NCI-H128 (cell line): ENCODE measurements around the gene AHSA1.
"Not testable (repeated sequence)": the region's sequence is repeated elsewhere in the genome, so short reads cannot be mapped to it uniquely, and the experiment has no call there.

Experiments
- DNase-seq: peaks from one replicate; lab custom pipeline; 2025; ENCODE audit not compliant: unreplicated experiment; lab: John Stamatoyannopoulos, UW

Gene AHSA1

DNA sequence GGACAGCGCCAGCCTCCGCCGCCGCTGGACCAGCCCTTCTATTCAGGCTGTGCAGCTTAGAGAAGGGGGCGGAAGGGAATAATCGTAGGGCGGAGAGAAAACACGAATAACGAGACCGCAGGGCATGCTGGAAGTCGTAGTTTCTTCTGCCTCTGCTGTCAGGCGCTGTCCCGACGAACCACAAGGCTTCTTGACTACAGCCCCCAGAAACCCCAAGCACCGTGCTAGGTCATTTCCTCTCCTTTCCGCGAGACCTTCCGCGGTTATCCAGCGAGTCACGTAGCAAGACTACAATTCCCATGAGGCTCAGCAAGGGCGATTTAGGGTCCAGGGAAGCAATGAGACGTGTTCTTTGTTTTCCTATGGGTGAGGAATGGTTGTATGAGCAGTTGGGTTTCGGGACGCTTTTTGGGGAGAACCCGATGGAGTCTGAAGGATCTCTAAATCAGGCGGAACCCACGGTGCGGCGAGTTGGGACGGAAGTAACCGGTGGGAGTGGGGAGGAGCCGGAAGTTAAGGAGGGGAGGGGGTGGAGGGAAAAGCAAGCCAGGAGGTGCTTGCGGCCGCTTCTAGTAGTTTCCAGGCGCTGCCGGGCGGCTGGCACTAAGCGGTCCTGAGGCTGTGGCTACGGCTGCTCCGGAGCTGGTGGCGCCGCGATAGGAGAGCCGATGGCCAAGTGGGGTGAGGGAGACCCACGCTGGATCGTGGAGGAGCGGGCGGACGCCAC is at the start of gene AHSA1, which contains the start of gene VIPAS39:
TSS of gene AHSA1 (plus strand) at position 572 of the 727 bp plus-strand sequence. CDS start at position 669, 97 bp downstream.
TSS of gene VIPAS39 (minus strand) at position 80 of the 727 bp plus-strand sequence. CDS start 3,499 bp downstream, outside the sequence.
- peak; percentile 96 for DNase-seq

DNA sequence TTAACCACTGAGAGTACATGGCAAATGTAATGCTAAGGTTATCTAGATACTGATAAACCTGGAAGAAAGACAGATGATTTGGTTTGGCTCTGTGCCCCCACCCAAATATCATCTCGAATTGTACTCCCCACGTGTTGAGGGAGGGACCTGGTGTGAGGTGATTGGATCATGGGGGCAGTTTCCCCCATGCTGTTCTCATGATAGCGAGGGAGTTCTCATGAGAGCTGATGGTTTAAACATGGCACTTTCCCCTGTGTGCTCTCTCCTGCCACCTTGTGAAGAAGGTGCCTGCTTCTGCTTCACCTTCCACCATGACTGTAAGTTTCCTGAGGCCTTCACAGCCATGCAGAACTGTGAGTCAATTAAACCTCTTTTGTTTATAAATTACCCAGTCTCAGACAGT is 48.8 kb upstream of the AHSA1 start:
- no peak for DNase-seq

DNA sequence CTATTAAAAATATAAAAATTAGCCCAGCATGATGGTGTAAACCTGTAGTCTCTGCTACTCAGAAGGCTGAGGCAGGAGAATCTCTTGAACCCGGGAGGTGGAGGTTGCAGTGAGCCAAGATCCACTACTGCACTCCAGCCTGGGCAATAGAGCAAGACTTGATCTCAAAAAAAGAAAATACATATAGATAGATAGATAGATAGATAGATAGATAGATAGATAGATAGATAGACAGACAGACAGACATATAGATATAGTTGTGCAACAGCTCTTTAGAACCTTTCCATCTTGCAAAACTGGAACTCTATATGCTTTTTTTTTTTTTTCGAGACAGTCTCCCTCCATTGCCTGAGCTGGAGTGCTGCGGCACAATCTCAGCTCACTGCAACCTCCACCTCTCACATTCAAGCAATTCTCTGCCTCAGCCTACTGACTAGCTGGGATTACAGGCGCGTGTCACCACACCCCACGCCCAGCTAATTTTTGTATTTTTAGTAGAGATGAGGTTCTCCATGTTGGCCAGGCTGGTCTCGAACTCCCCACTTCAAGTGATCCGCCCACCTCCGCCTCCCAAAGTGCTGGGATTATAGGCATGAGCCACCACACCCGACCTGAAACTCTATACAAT is 42.4 kb upstream of the AHSA1 start:
- DNase-seq = not testable (repeated sequence)

DNA sequence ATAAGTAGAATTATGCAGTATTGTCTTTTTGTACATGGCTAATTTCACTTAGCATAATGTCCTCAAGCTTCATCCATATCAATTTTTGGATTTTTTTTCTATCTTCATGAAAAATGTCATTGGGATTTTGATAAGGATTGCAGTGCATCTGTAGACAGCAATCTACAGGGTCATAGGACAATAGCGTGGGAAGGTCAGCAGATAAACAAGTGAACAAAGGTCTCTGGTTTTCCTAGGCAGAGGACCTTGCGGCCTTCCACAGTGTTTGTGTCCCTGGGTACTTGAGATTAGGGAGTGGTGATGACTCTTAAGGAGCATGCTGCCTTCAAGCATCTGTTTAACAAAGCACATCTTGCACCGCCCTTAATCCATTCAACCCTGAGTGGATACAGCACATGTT is 41.8 kb upstream of the AHSA1 start:
- DNase-seq = not testable (repeated sequence)

DNA sequence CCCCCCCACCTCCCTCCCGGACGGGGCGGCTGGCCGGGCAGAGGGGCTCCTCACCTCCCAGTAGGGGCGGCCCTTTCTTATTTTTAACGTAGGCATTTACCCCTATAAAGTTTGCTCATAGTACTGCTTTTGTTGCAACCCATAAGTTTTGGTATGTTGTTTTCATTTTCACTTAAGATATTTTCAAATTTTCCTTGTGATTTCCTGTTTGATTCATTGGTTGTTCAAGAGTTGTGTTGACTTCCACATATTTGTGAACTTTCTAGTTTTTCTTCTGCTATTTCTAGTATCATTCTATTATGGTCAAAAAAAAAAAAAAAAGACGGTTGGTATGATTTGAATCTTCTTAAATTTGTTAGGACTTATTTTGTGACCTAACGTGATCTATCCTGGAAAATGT is 41.1 kb upstream of the AHSA1 start:
- no peak for DNase-seq

DNA sequence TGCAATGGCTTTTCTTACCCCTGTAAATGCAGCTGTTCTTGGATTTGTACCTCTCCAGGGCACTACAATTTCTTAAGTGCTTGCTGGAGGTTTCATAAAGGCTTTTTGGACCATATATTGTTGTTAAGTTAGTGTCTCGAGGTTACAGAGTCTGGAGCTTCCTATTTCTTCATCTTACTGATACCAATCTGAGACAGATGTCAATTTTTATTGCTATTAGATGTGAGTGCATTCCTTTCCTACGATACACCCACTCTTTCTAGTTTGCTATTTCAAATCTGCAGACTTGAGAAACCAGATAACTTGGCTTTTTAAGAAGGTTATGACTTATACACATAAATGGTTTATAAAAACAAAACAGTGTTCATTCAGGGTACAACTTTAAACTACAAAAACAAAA is 36.7 kb upstream of the AHSA1 start:
- no peak for DNase-seq

DNA sequence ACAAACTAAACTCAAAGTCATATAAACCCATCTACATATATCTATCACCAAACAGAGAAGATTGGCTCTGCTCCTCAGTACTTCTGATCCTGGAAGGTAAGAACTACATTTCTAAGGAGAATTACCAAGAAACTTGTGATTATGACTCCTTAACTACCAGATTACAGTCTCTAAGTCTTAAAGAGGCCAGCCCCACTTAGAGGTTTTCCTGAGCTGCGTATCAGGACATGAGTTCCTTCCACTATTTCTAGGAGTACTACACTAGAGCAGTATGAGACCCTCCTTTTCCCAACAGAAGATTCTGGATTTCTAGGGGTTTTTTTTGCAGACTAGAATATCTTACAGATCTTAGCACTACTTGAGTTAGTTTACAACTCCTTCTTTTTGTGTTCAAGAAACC is 34.5 kb upstream of the AHSA1 start, which contains the start of gene NOXRED1:
TSS of gene NOXRED1 (minus strand) at position 101 of the 400 bp plus-strand sequence. CDS start 634 bp downstream, outside the sequence.
- DNase-seq = no peak

DNA sequence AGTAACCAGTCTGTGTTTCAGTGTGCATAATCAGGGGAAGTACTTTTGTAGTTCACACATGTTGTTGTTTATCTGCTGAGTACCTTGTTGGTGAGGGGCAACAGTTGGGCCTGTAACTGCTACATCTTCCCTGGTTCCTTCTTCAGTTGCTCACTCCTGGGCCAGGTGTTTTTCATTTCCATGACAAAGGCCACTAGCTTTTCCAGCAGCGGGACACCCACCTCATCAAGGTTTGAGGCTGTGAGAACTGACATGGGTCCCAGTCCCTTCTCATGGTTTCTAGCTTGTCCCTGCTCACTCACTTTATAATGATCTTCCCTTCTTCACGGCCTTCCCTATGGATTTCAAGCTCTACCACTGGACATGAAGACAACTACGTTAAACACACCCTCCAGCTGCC is 33.0 kb upstream of the AHSA1 start:
- DNase-seq = no peak

DNA sequence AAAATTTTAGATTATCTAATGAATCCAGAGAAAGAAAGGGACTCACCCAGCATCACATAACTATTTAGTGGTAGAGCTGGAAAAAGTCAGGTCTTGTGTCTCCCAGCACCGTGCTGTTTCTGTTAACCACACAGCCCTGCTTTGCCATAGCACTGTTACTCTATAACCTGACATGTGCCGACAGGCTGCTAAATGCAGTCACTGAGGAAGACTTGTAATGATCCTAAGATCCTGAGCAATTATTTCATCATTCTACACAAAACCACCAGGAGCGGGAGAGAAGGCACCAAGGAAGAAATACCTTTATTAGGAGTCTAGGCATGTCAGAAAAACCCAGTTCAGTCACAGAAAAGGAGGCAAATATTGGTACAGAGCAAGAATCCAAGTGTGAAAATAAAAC is 31.5 kb upstream of the AHSA1 start:
- no peak for DNase-seq

DNA sequence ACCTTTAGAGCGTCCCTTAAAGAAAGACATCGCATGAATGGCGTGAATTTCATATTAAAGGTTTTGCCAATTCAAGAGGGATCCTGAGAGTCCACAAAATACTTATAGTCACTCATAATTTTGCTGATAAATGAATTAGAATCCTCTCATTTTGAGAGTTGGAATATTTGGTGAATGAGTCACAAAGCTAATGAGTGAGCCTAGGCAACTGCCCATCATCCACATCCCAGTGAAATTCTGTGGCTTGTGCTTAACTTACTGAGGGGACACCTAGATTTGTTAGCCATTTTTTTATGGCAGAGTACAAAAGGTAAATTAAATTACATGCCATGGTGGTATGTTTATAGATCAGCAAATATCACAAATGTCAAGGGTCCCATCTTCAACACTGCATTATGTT is 21.9 kb upstream of the AHSA1 start:
- no peak for DNase-seq

DNA sequence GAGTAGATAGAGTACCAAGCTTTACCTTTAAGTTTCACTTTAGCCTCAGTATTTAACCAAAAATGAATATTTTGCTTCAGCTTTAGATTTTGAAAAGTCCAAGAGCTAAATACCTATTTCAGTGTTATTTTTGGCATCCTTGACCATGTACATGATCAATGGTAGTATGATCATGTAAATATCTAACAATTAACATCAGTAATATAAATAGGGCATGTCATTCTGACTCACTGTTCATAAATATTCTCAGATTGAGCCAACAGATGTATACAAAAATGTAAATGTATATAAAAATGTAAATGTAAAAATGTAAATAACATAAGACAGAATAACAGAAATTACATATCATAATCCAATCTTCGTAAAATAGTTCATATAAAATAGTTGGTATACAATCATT is 19.3 kb upstream of the AHSA1 start:
- DNase-seq = no peak

DNA sequence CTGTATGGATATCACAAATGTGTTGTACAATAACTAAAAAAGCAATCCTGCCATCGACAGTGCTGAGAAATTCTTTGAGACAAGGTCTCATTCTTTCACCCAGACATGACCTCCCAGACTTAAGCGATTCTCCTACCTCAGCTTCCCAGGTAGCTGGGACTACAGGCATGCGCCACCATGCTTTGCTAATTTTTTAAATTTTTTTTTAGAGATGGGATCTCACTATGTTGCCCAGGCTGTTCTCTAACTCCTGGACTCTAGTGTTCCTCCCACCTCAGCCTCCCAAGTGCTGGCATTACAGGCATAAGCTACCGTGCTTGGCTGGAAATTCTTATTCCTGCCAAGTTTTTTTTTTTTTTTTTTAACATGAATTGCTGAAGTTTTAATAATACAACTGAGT is 18.0 kb upstream of the AHSA1 start:
- DNase-seq = no peak

DNA sequence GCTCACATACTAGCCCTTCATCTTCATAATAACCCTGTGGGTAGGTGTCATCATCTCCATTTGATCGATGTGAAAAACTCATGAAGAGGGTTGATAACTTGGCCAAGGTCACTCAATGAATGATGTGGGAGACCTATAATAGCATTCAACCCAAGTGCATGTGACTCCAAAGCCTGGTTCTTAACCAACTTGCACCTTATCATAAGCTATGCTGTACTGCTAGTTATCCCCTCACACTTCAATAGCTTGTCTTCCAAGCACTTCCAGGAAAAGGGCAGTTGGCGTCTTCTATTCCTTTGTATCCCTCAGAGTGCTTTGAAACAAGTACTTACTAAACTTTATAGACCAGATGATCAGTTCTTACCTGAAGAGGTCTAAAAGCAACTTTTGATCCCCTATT is 15.7 kb upstream of the AHSA1 start:
- no peak for DNase-seq

DNA sequence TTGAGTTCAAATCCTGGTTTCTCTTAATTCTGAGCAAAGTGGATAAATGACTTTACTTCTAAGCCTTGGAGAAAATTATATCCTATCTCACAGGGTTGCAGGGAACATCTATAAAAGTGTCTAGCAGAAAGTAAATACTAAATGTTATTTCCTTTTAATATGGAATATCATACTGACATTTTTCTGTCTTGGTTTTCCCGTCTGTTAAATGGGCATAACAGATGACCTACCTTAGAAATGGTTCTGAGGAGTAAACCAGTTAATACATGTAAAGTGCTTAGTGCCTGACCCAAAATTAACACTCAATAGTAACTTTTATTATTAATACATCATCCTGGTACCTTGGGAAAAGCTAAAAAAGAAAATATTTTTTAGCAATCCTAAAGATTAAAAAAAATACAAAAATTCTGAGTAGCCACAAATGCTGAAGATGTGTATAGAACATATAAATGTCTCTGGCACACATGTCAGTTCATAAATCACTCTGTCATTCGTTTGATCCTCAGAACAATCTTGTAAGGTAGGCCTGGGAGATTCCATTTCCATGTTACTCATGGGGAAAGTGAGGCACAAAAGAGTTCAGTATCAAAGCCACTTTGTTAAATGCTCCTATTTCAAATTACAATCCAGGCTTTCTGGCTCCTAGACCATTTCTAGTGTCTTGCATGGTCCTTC is 1.8 kb upstream of the AHSA1 start:
- DNase-seq = no peak

DNA sequence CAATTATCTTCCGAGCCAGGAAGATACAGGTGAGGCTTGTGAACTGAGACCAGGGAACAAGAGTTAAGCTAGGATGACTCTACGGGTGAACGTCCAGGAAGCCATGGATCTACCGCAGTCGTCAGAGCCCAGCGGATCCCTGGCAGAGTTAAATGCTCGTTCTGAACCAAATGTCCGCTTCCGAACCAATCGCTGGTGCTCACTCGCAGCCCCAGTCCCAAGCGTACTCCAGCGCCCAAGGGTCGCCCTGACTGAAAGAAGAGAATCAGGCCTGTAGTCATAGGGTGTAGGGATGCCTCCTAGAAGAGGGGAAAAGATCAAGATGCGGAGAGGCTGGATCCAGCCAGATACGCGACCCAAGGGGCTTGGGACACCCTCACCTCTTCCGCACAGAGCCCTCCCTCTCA is 775 bp upstream of the AHSA1 start:
- no peak for DNase-seq

DNA sequence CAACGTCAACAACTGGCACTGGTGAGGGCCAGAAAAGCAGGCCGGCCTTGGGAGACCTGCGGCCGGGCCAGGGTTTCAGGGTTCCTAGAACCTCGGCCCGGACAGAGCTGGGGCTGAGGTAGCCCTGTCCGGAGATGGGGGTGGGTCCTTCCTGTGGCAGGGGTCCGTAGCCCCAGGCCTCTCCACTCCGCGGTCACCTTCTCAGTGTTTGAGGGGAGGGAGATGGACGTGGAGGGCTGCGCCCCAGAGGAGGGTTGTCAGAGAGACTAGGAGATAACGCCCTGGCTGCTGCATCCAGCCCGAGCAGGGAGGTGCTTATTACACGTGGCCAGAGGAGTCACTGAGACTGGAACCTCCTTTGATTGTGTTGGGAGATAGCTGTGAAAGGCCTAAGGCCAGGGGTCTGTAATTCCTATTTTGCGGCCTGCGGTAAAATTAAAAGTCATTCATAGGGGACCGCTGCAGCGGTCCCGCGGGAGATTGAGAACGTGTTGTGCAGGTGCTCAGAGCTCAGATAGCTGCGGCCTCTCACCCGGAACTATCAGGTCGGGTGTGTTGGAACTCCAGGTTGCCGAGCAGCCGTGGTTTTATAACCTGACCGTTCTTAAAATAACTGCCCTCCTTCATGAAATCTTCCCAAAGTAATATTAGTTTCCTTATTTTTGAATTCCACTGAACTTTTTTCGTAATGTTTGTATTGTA is 507 bp downstream of the AHSA1 start:
- no peak for DNase-seq

DNA sequence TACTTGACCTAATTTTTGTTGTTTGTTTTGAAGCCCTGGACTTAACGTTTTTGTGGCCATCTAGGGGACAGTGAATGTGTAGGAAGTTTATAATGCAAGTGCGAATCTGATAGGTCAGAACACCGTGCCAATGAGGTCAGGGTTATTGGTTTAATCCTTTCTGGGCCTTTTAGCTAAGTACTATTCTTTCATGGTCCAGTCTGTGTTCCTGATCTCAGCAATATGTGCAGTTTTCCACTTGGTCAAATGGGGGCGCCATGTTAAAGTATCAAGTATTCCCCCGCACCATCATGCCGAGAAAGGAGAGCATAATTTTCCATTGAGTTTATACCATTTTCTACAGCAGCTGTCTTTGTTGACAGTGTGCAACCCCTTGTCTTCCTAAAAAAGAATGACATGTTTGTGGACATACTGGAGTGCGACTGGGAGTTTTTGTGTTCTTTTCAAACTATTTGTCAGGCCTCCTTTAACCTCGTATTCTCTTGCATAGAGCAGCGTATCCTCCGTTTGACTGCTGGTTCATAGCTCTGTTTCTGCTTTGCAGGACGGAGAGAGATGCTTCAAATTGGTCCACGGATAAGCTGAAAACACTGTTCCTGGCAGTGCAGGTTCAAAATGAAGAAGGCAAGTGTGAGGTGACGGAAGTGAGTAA is 1.3 kb downstream of the AHSA1 start:
- DNase-seq = peak; percentile 28

DNA sequence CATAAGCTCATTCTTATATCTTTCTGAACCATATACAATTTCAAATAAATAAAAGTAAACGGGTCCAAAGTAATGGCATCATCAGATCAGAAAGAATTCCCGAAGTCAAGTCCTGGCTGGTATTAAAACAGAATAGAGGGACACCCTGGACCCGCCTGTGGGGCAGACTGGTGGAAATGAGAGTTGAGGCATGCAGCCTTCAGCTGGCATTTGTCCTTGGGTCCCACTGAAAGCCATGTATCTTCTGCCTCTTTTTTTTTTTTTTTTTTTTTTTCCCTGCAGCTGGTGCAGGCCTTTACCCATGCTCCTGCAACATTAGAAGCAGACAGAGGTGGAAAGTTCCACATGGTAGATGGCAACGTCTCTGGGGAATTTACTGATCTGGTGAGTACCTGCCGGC is 9.9 kb downstream of the AHSA1 start:
- DNase-seq = no peak

DNA sequence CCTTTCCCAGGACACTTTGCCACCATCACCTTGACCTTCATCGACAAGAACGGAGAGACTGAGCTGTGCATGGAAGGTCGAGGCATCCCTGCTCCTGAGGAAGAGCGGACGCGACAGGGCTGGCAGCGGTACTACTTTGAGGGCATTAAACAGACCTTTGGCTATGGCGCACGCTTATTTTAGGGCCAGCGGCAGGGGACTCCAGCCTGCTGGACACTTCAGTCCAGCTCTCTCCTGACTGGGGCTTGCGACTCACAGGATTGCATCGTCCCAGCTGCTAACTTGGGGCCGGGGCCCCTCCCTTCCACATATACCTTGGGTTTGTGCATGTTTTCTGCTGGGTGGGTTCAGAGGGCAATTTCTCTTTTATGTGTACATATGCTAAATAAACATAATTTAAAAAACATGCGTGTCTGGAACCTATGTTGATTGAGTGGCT is 11.2 kb downstream of the AHSA1 start:
- DNase-seq = no peak

DNA sequence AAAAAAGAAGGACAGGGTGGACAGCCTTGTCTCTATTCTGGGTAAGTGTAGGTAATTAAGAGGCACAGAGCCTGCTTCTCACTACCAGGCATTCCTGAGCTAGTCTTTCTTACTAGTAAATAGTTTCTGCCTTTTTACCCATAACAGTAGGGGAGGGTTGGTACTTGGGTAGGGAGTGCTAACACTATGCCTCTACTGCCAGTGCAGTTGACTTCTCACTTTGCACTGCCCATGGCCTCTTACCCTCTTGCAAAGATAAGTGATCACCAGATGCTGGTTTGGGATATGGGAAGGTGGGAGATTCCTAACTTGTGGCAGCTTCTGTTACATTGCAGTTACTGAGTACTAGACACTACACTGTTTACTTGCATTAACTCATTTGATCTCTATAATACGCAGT is 11.6 kb downstream of the AHSA1 start:
- DNase-seq = no peak
